ENCODE measurements around the gene EVL.

The EVL gene

DNA sequence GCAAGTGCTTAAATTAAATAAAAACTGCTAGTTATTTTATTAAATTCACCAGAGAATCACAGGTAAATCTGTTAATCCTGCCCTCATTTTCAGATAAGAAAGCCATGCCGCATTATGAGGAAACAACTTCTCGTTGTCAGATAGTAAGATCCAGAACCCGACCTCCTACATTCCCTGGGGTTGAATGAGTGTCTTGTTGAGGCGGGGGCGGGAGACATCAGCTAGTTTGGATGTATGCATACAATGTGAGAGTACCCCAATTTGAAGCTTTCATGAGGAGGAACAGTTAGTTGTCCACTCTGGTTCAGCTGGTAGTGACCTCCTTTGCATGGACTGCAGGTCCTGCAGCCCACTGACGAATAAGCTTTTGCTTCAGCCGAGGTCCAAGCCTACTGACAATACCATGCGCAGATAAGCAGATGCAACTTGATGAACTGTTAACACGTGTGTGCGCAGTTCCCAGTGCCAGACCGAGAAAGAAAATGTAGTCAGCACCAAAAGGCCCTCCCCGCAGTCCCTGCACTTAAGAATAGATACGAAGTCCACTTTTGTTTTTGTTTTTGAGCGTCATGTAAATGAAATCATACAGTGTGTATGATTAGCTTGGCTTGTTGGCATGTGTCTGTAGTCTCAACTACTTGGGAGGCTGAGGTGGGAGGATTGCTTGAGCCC, 34.9 kb downstream of the EVL start:
- POLR2A ChIA-PET = no interaction called here
- CTCF ChIA-PET = no interaction called here
- no peak for TF ChIP-seq FOXK2 (IDR thresholded peaks at IDR 0.05)
- no peak for TF ChIP-seq HDGF (IDR thresholded peaks at IDR 0.05; ENCODE audit: borderline replicate concordance)
- TF ChIP-seq LEF1 (IDR thresholded peaks at IDR 0.05; ENCODE audit: borderline replicate concordance) = no peak
- no peak for TF ChIP-seq ARNT (IDR thresholded peaks at IDR 0.05)
- DNase-seq (ENCODE audit: extremely low spot score) = no peak

DNA sequence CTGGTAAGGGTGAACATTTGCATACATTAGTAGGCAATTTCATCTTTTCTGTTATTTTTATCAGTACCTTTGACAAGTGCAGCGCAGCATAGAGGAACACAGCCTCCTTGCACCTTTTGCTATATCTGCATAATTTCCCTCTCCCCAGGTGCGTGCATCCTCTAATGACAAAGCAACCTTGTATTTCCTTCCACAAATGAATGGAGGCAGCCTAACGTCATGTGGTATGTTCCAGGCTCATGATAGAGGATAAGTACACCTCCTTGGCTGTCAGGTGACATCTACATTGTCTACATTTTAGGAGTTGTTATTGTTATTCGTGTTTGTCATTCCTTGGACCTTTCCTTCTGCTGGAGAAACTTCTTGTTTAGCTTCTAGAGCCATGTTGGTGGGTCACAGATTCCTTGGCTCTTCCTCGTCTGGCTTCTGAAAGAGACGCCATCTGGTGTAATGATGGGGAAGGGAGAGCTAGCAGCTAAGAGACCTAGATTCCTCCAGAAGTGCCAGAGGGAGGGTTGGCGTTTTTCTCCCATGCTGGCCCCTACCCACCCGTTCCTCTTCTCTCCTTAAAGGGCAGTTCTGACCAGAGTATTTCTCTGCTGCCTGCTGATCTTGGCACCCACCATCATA, 37.0 kb downstream of the EVL start:
- no peak for DNase-seq (ENCODE audit: extremely low spot score)
- no peak for TF ChIP-seq ELF4 (IDR thresholded peaks at IDR 0.05)
- no peak for TF ChIP-seq SUZ12 (IDR thresholded peaks at IDR 0.05)
- no peak for TF ChIP-seq TARDBP (IDR thresholded peaks at IDR 0.05)
- TF ChIP-seq HDGF (IDR thresholded peaks at IDR 0.05; ENCODE audit: borderline replicate concordance) = no peak
- TF ChIP-seq PKNOX1 (IDR thresholded peaks at IDR 0.05) = no peak
- TF ChIP-seq ARNT (IDR thresholded peaks at IDR 0.05) = no peak
- no peak for TF ChIP-seq LEF1 (IDR thresholded peaks at IDR 0.05; ENCODE audit: borderline replicate concordance)
- TF ChIP-seq BHLHE40 (IDR thresholded peaks at IDR 0.05; ENCODE audit: borderline replicate concordance) = no peak
- TF ChIP-seq FOXM1 (IDR thresholded peaks at IDR 0.05; ENCODE audit: borderline replicate concordance) = no peak
- no peak for TF ChIP-seq FOXK2 (IDR thresholded peaks at IDR 0.05)
- no peak for TF ChIP-seq SP1 (IDR thresholded peaks at IDR 0.05)
- TF ChIP-seq ZNF384 (IDR thresholded peaks at IDR 0.05) = no peak
- TF ChIP-seq L3MBTL2 (conservative IDR thresholded peaks at IDR 0.05) = no peak
- no peak for TF ChIP-seq FOXA1 (IDR thresholded peaks at IDR 0.05)
- TF ChIP-seq NFRKB (IDR thresholded peaks at IDR 0.05) = no peak
- no peak for TF ChIP-seq CTBP1 (IDR thresholded peaks at IDR 0.05; ENCODE audit: borderline replicate concordance)
- POLR2A ChIA-PET = no interaction called here

GRCh38 chr14:100103250-100104005, 38.2 kb downstream of the EVL start:
- no peak for TF ChIP-seq HDGF (IDR thresholded peaks at IDR 0.05; ENCODE audit: borderline replicate concordance)
- CTCF ChIA-PET = interaction anchor here (0.6 kb wide), 1 partner anchor 345 kb away, joined by 3 read pairs; no protein-coding TSS in a partner anchor
- DNase-seq (ENCODE audit: extremely low spot score) = no peak
- POLR2A ChIA-PET = interaction anchor here (1.2 kb wide), 1 partner anchor 132 kb away, joined by 3 read pairs; no protein-coding TSS in a partner anchor

More for the DNA sequence above, 37.0 kb downstream of the EVL start:
- CTCF ChIA-PET = no interaction called here

DNA sequence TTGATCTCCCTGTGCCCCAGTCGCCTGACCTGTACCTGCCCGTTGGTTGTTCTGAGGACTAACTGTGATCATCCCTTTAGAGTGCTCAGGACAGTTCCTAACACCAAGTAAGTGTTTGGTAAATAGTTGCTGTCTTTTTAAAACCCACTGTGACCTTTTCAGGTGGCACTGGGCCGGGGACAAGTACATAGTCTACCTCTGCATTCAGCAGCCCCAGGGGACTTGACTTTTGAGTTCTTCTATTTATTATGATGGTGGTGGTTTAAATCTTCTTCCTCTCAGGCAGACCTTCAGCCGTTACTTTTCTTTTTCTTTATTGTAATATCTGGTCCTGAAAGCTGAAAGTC, 38.8 kb downstream of the EVL start:
- POLR2A ChIA-PET = interaction anchor here (1.2 kb wide), 1 partner anchor 133 kb away, joined by 3 read pairs; no protein-coding TSS in a partner anchor
- CTCF ChIA-PET = no interaction called here
- DNase-seq (ENCODE audit: extremely low spot score) = no peak
- no peak for TF ChIP-seq TARDBP (IDR thresholded peaks at IDR 0.05)
- TF ChIP-seq LEF1 (IDR thresholded peaks at IDR 0.05; ENCODE audit: borderline replicate concordance) = no peak
- no peak for TF ChIP-seq L3MBTL2 (conservative IDR thresholded peaks at IDR 0.05)
- TF ChIP-seq CTBP1 (IDR thresholded peaks at IDR 0.05; ENCODE audit: borderline replicate concordance) = no peak
- TF ChIP-seq FOXM1 (IDR thresholded peaks at IDR 0.05; ENCODE audit: borderline replicate concordance) = no peak
- no peak for TF ChIP-seq PKNOX1 (IDR thresholded peaks at IDR 0.05)
- no peak for TF ChIP-seq NFRKB (IDR thresholded peaks at IDR 0.05)
- no peak for TF ChIP-seq SUZ12 (IDR thresholded peaks at IDR 0.05)
- TF ChIP-seq FOXK2 (IDR thresholded peaks at IDR 0.05) = no peak
- TF ChIP-seq BHLHE40 (IDR thresholded peaks at IDR 0.05; ENCODE audit: borderline replicate concordance) = no peak
- no peak for TF ChIP-seq HDGF (IDR thresholded peaks at IDR 0.05; ENCODE audit: borderline replicate concordance)
- no peak for TF ChIP-seq ELF4 (IDR thresholded peaks at IDR 0.05)
- TF ChIP-seq ARNT (IDR thresholded peaks at IDR 0.05) = no peak
- no peak for TF ChIP-seq FOXA1 (IDR thresholded peaks at IDR 0.05)
- TF ChIP-seq SP1 (IDR thresholded peaks at IDR 0.05) = no peak
- no peak for TF ChIP-seq ZNF384 (IDR thresholded peaks at IDR 0.05)

DNA sequence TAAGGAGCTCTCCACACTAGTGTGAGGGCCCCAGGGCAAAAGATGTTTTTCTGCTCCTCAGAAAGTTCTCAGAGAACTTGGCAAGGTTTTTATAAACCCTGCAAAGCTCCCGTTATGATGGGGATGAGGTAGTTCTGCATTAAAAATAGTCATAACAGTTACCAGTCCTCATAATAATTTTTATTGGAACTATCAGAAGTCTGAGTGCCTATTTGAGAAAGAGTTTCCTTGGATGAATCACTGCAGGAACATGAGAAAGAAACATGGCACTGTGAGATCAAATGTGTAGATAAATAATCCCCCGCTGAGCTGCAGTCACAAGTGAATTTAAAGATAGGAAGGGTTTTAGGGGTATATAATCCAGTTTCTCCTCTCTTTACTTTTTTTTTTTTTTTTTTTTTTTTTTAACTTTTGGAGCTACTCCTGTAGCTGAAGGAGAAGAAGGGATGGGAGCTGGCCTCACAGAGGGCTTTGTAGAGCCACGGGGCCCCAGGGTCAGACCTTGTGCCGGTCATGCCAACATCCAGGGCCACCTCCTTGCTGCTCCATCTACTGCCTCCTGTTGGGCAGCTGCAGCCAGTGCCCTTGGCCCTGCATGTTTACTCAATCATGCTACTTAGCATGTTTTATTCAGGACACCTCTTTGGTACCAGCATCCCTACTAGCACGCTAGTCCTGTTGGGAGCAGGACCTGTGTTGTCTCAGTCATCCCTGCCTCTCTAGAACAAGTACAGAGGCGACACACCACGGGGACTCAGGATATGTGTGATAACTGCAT, 39.5 kb downstream of the EVL start:
- TF ChIP-seq ZNF384 (IDR thresholded peaks at IDR 0.05) (peak; percentile 30; the same call in 1 of the 2 replicates), SP1 (IDR thresholded peaks at IDR 0.05) (no peak)
- POLR2A ChIA-PET = interaction anchor here (0.7 to 1.2 kb wide), 2 partner anchors 13 to 133 kb away, joined by 3 to 4 read pairs; no protein-coding TSS in a partner anchor
- CTCF ChIA-PET = interaction anchor here (0.5 to 1.8 kb wide), 2 partner anchors 79 to 121 kb away, joined by 3 to 8 read pairs; no protein-coding TSS in a partner anchor
- no peak for DNase-seq (ENCODE audit: extremely low spot score)
